HG02870 (cell line): ENCODE data around the gene ENTREP1.
"Not testable (repeated sequence)": the region's sequence is repeated elsewhere in the genome, so short reads cannot be mapped to it uniquely, and the experiment has no call there.

Experiments
- ATAC-seq: cut with Tn5 transposase; IDR thresholded peaks from one replicate; pipeline ENCODE4 v1.9.1; 2021; ENCODE audit warnings: mild to moderate bottlenecking, moderate library complexity; ENCODE audit not compliant: unreplicated experiment

Gene ENTREP1, protein sequence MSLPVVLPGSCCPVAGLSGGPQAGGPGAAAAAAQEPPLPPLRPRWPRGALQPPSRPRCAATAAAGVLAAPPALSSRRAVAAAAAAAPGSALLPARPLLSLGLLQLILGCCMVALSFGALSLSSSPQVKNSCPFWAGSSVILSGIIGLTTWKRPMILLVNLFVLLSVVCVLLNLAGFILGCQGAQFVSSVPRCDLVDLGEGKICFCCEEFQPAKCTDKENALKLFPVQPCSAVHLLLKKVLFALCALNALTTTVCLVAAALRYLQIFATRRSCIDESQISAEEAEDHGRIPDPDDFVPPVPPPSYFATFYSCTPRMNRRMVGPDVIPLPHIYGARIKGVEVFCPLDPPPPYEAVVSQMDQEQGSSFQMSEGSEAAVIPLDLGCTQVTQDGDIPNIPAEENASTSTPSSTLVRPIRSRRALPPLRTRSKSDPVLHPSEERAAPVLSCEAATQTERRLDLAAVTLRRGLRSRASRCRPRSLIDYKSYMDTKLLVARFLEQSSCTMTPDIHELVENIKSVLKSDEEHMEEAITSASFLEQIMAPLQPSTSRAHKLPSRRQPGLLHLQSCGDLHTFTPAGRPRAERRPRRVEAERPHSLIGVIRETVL

GRCh38 chr9:69324549-69325401, at the start of gene ENTREP1:
ENTREP1 (plus strand) TSS chr9:69325215; CDS start chr9:69325310, 95 bp downstream.
- no peak for ATAC-seq

- no peak for ATAC-seq
Observed at GRCh38 chr9:69276775-69277174, 48.2 kb upstream of the ENTREP1 start.

DNA sequence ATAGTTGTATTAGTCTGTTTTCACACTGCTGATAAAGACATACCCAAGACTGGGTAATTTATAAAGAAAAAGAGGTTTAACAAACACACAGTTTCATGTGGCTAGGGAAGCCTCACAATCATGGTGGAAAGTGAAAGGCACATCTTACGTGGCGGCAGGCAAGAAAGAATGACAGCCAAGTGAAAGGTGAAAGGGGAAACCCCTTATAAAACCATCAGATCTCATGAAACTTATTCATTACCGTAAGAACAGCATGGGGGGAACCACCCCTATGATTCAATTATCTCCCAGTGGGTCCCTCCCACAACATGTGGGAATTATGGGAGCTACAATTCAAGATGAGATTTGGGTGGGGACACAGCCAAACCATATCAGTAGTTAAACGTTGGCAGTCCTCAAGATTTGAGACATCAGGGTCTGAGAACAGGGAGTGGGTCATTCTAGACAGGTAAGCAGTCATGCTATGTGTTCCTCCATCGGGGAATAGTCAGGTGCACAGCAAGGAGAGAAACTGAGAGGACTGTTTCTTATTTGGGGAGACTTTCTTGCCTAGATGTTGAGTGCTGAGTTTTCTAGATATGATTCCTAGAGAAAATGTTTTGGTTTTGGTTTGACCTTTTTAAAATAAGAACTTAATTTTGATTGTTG, 45.8 kb upstream of the ENTREP1 start:
- ATAC-seq = peak; percentile 88

DNA sequence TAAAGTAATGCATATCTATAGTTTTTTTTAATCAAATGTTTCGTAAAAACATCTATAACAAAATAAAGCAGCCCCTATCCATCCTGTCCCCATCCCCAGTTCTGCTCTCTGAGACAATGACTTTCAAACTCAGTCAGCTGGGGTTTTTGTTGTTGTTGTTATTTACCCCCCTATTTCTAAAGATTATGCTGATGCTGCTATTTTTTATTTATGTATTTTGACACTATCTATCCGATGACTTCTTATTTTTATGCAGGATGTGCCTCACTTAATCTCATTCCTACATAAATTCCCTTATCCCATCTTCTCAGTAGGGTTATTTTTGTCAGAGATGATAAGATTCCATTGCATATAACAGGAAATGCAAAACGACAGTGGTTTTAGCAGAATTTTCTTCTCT, 45.3 kb upstream of the ENTREP1 start:
- ATAC-seq = no peak

- no peak for ATAC-seq
Observed at GRCh38 chr9:69283003-69283402, 42.0 kb upstream of the ENTREP1 start.

DNA sequence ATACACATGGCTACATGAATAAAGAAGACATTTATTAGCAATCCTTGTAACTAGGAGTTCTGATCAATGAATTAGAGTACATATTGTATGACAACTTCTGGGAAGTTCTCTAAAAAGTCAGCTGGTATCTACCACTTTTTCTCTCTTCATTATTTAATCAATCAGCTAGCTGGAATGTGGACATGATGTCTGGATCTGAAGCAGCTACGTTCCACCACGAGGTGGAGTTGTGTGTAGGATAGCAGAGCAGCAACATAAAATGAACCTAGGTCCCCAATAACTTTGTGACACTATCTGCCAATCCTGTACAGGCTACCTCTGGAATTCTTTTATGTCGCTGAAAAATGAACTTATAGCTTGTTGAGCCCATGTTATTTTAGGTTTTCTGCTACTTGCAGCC, 32.9 kb upstream of the ENTREP1 start:
- no peak for ATAC-seq

DNA sequence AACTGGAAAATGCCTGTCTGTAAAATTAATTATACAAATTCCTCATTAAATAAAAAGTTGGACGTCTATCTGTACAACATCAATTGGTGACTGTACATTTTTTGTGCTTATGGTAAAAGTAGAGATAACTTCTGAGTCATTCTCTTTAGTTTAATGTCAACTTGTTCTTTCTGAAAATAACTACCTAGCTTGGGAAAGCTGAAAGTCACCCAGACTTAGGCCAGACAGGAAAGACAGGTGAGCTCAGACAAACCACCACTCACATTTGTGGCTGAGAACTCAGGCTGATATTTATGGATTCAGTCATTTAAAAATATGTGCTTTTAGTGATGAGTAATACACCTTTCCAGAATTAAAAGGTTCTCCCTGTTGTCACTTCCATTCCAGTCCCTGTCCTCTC, 31.9 kb upstream of the ENTREP1 start:
- ATAC-seq = no peak

DNA sequence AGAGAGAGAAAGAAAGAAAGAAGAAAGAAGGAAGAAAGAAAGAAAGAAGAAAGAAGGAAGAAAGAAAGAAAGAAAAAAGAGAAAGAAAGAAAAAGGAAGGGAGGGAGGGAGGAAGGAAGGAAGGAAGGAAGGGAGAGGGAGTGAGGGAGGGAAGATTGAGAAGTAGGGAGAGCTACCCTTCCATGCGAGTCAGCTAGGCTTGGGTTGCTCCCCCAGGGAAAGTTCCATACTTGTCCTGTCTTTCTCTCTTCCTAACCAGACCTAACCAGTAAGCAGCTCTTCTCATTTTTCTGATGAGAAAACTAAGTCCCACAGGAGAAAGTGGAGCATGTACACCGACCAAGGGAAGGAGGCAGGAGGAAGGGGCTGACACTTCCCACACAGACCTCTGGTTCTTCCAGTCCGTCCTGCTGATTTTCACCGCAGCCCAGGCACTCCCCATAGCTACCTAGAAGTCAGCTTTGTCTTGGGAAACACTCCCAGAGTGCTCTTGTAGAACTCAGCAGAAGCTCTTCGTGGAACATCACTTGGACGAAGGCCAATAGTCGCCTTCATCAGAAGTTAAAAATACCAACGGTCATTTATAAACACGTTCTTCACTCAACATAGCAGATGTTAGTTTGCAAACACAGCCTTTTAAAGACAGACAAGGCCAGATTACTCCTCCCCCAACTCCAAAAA, 29.0 kb upstream of the ENTREP1 start:
- no peak for ATAC-seq

DNA sequence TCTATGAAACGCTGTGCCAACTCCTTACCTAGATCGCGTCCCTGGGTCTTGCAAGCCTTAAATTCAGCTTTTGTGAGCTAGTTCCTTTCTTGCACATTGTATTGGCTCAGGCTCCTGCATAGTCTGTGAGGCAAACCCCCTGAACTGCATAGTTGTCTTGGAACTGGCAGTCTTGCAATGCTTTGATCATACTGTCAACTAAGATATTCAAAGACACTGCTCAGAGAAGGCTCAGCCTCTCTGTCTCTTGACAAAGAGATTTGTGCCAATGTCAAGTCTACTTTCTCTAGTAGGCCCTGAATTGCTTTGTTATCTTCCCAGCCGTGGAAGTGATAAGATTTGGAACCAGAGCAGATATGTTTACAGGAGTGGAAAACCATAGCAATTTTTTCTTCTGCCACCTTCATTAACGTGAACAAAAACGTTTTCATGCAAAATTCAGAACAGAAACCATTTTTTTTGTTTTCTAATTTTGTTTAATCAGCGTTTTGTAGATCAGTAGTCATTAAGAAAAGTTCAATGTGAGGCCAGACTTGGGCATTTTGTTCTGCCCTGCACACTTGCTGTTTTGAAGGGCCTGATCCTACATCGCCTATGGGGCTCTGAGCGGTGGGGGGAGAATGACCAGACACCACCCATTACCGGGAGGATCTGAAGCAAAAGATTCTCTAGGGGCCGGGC, 27.6 kb upstream of the ENTREP1 start:
- no peak for ATAC-seq

- no peak for ATAC-seq
Observed at GRCh38 chr9:69299315-69299714, 25.7 kb upstream of the ENTREP1 start.

DNA sequence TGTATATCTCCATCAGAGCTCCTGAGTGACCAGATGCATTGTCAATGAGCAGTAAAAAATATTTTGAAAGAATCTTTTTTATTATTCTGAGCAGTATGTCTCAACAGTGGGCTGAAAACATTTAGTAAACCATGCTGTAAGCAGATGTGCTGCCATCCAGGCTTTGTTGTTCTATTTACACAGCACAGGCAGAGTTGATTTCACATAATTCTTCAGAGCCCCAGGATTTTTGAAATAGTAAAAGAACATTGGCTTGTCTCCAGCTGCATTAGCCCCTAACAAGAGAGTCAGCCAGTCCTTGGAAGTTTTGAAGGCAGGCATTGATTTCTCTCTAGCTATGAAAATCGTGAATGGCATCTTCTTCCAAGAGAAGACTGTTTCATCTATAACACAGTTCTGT, 25.2 kb upstream of the ENTREP1 start:
- ATAC-seq = no peak

- ATAC-seq = no peak
Observed at GRCh38 chr9:69303331-69303730, 21.7 kb upstream of the ENTREP1 start.

GRCh38 chr9:69306895-69307445, 18.0 kb upstream of the ENTREP1 start:
- not testable (repeated sequence) for ATAC-seq

DNA sequence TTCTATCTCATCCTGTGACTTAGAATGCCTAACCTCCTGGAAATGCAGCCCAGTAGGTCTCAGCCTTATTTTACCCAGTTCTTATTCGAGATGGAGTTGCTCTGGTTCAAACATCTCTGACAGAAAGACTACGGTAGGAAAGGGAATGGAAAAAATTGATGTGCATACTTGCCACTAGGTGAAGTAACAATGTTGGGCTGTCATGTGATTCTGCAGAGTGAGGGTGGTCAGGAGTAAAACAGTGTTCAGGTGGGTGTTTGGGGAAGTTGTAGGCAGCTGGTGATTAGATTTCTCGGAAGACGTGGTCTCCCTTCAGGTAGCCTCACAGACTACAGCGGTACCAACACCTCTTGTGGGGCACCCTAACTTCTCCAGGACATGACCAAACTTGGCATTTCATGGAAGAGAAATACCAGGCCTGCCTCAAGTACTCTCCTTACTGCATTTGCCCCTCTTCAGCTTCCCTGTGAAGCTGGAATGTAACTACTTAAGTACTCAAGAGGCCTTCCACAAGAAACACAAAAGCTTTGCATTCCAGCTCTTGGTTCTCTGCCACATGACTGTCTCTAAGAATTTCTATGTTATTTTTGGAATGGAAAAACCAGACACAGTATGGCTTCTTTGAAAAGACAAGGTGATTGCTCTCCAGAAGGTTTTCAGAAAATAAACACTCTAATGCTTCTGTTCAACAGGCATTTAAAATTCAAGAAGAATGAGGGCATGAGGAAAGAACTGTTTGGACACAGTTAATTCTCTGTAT, 17.4 kb upstream of the ENTREP1 start:
- ATAC-seq = no peak

- no peak for ATAC-seq
Observed at GRCh38 chr9:69308206-69308931, 16.6 kb upstream of the ENTREP1 start.

DNA sequence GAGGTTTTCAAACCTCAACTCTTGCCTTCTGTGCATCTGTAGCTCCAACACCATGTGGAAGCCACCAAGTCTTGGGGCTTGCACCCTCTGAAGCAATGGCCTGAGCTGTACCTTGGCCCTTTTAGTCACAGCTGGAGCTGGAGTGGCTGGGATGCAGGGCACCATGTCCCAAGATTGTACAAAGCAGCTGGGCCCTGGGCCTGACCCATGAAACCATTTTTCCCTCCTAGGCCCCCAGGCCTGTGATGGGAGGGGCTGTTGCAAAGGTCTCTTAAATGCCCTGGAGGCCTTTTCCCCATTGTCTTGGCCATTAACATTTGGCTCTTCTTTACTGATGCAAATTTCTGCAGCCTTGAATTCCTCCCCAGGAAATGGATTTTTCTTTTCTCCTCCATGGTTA, 11.8 kb upstream of the ENTREP1 start:
- ATAC-seq = no peak

DNA sequence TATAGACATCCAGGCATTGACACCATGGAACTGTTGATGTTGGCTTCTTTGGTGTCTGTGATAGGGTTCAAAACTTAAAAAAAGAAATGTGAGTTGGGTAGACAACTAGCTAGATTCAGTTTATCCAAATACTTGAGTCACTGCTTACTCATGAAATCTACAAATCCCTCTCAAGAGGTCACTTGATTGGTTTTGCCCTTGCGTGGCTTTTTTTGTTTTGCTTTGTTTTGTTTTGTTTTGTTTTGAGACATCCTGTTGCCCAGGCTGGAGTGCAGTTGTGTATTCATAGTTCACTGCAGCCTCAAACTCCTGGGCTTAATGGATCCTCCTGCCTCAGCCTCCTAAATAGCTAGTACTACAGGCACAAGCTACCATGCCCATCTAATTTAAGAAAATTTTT, 10.5 kb upstream of the ENTREP1 start:
- no peak for ATAC-seq

DNA sequence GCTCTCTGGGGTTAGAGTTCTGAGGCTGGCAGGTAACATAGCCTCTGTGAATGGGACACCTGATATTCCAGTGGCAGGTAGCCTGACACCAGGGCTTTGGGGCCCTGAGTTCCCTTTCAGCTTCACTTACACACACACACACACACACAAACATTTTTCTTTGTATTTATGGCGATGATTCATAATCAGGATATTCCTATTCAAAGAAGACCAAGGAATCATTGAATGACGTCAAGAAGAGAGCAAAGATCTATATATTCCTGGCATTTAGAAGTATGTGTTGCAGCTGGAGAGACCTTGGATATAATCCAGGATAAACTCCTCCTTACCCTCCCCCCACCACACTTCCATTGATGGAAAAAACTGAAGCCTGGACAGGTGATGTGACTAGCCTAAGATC, 7.9 kb upstream of the ENTREP1 start:
- ATAC-seq = no peak
